ENCODE results near the gene BRICD5.
"Not testable (repeated sequence)": the region's sequence is repeated elsewhere in the genome, so short reads cannot be mapped to it uniquely, and the experiment has no call there.

The BRICD5 gene

GRCh38 chr16:2210386-2211365 lies at the start of gene BRICD5:
Gene BRICD5, minus strand, starts transcription at chr16:2210863. Its CDS starts 30 bp downstream, at chr16:2210833.
- Histone ChIP-seq H3K4me3 (ENCODE audit: low read length) (no peak within 1 kb of the TSS), H3K4me1 (ENCODE audit: control insufficient read depth, low read depth, low read length) (peaks cover 4% of the 10 kb centered on the region), H3K36me3 (ENCODE audit: control insufficient read depth, low read depth, low read length) (peaks cover 34% of the 10 kb centered on the region), H3K27me3 (ENCODE audit: control insufficient read depth, insufficient read depth, low read length) (no peaks in the 10 kb centered on the region), H3K9me3 (ENCODE audit: control insufficient read depth, low read depth, low read length) (no peaks in the 10 kb centered on the region), H3K27ac (ENCODE audit: low read length) (no peak within 1 kb of the TSS), H3K9ac (ENCODE audit: low read length) (no peak within 1 kb of the TSS)

GRCh38 chr16:2260250-2260649 lies 49.6 kb upstream of the BRICD5 start:
- Histone ChIP-seq H3K27me3 (ENCODE audit: control insufficient read depth, insufficient read depth, low read length) (no peaks in the 10 kb centered on the region), H3K9ac (ENCODE audit: low read length) (no peak overlapping the region), H3K36me3 (ENCODE audit: control insufficient read depth, low read depth, low read length) (peaks cover 99% of the 10 kb centered on the region), H3K27ac (ENCODE audit: low read length) (no peak overlapping the region), H3K4me3 (ENCODE audit: low read length) (no peak overlapping the region), H3K4me1 (ENCODE audit: control insufficient read depth, low read depth, low read length) (peaks cover 4% of the 10 kb centered on the region), H3K9me3 (ENCODE audit: control insufficient read depth, low read depth, low read length) (no peaks in the 10 kb centered on the region)

GRCh38 chr16:2258530-2258929 lies 47.9 kb upstream of the BRICD5 start:
- H3K4me1 ChIP-seq (ENCODE audit: control insufficient read depth, low read depth, low read length); H3K9me3 ChIP-seq (ENCODE audit: control insufficient read depth, low read depth, low read length); H3K27me3 ChIP-seq (ENCODE audit: control insufficient read depth, insufficient read depth, low read length); H3K27ac ChIP-seq (ENCODE audit: low read length); H3K9ac ChIP-seq (ENCODE audit: low read length); H3K4me3 ChIP-seq (ENCODE audit: low read length): not testable (repeated sequence)
- peaks cover 96% of the 10 kb centered on the region for H3K36me3 ChIP-seq (ENCODE audit: control insufficient read depth, low read depth, low read length)

- Histone ChIP-seq H3K4me1 (ENCODE audit: control insufficient read depth, low read depth, low read length) (no peaks in the 10 kb centered on the region), H3K36me3 (ENCODE audit: control insufficient read depth, low read depth, low read length) (peaks cover 96% of the 10 kb centered on the region), H3K4me3 (ENCODE audit: low read length) (no peak overlapping the region), H3K9me3 (ENCODE audit: control insufficient read depth, low read depth, low read length) (no peaks in the 10 kb centered on the region), H3K9ac (ENCODE audit: low read length) (no peak overlapping the region), H3K27me3 (ENCODE audit: control insufficient read depth, insufficient read depth, low read length) (no peaks in the 10 kb centered on the region), H3K27ac (ENCODE audit: low read length) (no peak overlapping the region)
Observed at GRCh38 chr16:2257726-2258125, 47.1 kb upstream of the BRICD5 start.

GRCh38 chr16:2256531-2257140 lies 46.0 kb upstream of the BRICD5 start:
- Histone ChIP-seq H3K27me3 (ENCODE audit: control insufficient read depth, insufficient read depth, low read length) (no peaks in the 10 kb centered on the region), H3K9ac (ENCODE audit: low read length) (no peak overlapping the region), H3K4me1 (ENCODE audit: control insufficient read depth, low read depth, low read length) (peaks cover 6% of the 10 kb centered on the region), H3K4me3 (ENCODE audit: low read length) (no peak overlapping the region), H3K9me3 (ENCODE audit: control insufficient read depth, low read depth, low read length) (no peaks in the 10 kb centered on the region), H3K27ac (ENCODE audit: low read length) (no peak overlapping the region), H3K36me3 (ENCODE audit: control insufficient read depth, low read depth, low read length) (peaks cover 93% of the 10 kb centered on the region)

GRCh38 chr16:2253293-2253692 lies 42.6 kb upstream of the BRICD5 start:
- peaks cover 63% of the 10 kb centered on the region for H3K36me3 ChIP-seq (ENCODE audit: control insufficient read depth, low read depth, low read length)

GRCh38 chr16:2252806-2253148 lies 42.1 kb upstream of the BRICD5 start:
- Histone ChIP-seq H3K36me3 (ENCODE audit: control insufficient read depth, low read depth, low read length) (peaks cover 58% of the 10 kb centered on the region), H3K9ac (ENCODE audit: low read length) (no peak overlapping the region), H3K27me3 (ENCODE audit: control insufficient read depth, insufficient read depth, low read length) (no peaks in the 10 kb centered on the region), H3K27ac (ENCODE audit: low read length) (no peak overlapping the region), H3K9me3 (ENCODE audit: control insufficient read depth, low read depth, low read length) (no peaks in the 10 kb centered on the region), H3K4me3 (ENCODE audit: low read length) (no peak overlapping the region), H3K4me1 (ENCODE audit: control insufficient read depth, low read depth, low read length) (peaks cover 10% of the 10 kb centered on the region)

More at GRCh38 chr16:2253293-2253692, 42.6 kb upstream of the BRICD5 start:
- H3K27ac ChIP-seq (ENCODE audit: low read length), result no peak overlapping the region
- H3K4me3 ChIP-seq (ENCODE audit: low read length), result no peak overlapping the region
- H3K9ac ChIP-seq (ENCODE audit: low read length), result no peak overlapping the region
- no peaks in the 10 kb centered on the region for H3K9me3 ChIP-seq (ENCODE audit: control insufficient read depth, low read depth, low read length)
- peaks cover 10% of the 10 kb centered on the region for H3K4me1 ChIP-seq (ENCODE audit: control insufficient read depth, low read depth, low read length)
- no peaks in the 10 kb centered on the region for H3K27me3 ChIP-seq (ENCODE audit: control insufficient read depth, insufficient read depth, low read length)

GRCh38 chr16:2251296-2252111 lies 40.8 kb upstream of the BRICD5 start, which contains the start of gene ECI1:
Gene ECI1, minus strand, starts transcription at chr16:2251587. Its CDS starts 21 bp downstream, at chr16:2251566.
- Histone ChIP-seq H3K4me3 (ENCODE audit: low read length) (peak within 1 kb of the TSS; percentile 83), H3K9me3 (ENCODE audit: control insufficient read depth, low read depth, low read length) (no peaks in the 10 kb centered on the region), H3K4me1 (ENCODE audit: control insufficient read depth, low read depth, low read length) (peaks cover 10% of the 10 kb centered on the region), H3K9ac (ENCODE audit: low read length) (peak within 1 kb of the TSS; percentile 92), H3K36me3 (ENCODE audit: control insufficient read depth, low read depth, low read length) (peaks cover 48% of the 10 kb centered on the region), H3K27me3 (ENCODE audit: control insufficient read depth, insufficient read depth, low read length) (no peaks in the 10 kb centered on the region), H3K27ac (ENCODE audit: low read length) (peak within 1 kb of the TSS; percentile 75)

- Histone ChIP-seq H3K36me3 (ENCODE audit: control insufficient read depth, low read depth, low read length) (peaks cover 47% of the 10 kb centered on the region), H3K27ac (ENCODE audit: low read length) (no peak overlapping the region), H3K9me3 (ENCODE audit: control insufficient read depth, low read depth, low read length) (no peaks in the 10 kb centered on the region), H3K9ac (ENCODE audit: low read length) (peak overlapping the region; percentile 92), H3K27me3 (ENCODE audit: control insufficient read depth, insufficient read depth, low read length) (no peaks in the 10 kb centered on the region), H3K4me1 (ENCODE audit: control insufficient read depth, low read depth, low read length) (peaks cover 10% of the 10 kb centered on the region), H3K4me3 (ENCODE audit: low read length) (peak overlapping the region; percentile 83)
Observed at GRCh38 chr16:2250652-2251295, 40.1 kb upstream of the BRICD5 start.

- Histone ChIP-seq H3K9ac (ENCODE audit: low read length) (no peak overlapping the region), H3K4me1 (ENCODE audit: control insufficient read depth, low read depth, low read length) (peaks cover 4% of the 10 kb centered on the region), H3K27ac (ENCODE audit: low read length) (no peak overlapping the region), H3K4me3 (ENCODE audit: low read length) (no peak overlapping the region), H3K9me3 (ENCODE audit: control insufficient read depth, low read depth, low read length) (no peaks in the 10 kb centered on the region), H3K36me3 (ENCODE audit: control insufficient read depth, low read depth, low read length) (peaks cover 41% of the 10 kb centered on the region), H3K27me3 (ENCODE audit: control insufficient read depth, insufficient read depth, low read length) (no peaks in the 10 kb centered on the region)
Observed at GRCh38 chr16:2246301-2246885, 35.7 kb upstream of the BRICD5 start.

All from iPS-18a (cell line).